A549 (cell line): ENCODE measurements around the gene PDLIM3. TPM values are rescaled to one million over a fixed set of nuclear protein-coding genes. Genes with fewer than 3 reads are reported as not detected.

ENCODE experiments used
- ATAC-seq, 2 experiments: fragments of 200-7000 bp in 1 of 2; fragments of >200 bp in 1 of 2; cut with Nextera tagmentation in 1 of 2; cut with Tn5 transposase in 1 of 2; 3 replicates each; pipeline versions ENCODE4 v1.8.0 to v1.9.1; 2018 to 2020; ENCODE audit warnings: mild to moderate bottlenecking in 1 of 2, moderate library complexity in 1 of 2
- CTCF ChIA-PET: fragments of 300-600 bp; sonication (Branson Sonifier 250); formaldehyde crosslinking; extraction: SDS; loops from one replicate; lab custom pipeline; 2021; ENCODE audit warnings: antibody characterized with exemption, inconsistent platforms; lab: Yijun Ruan, JAX
- POLR2A ChIA-PET: fragments of 350-600 bp; formaldehyde crosslinking; extraction: SDS; loops from one replicate; lab custom pipeline; 2021; ENCODE audit warnings: antibody characterized with exemption, inconsistent platforms; lab: Yijun Ruan, JAX
- DNase-seq, 2 experiments: peaks; one replicate each; pipeline versions ENCODE4 v3.0.0 to v3.0.0-alpha.2; 2011 to 2016; ENCODE audit warnings: low read depth in 1 of 2, low spot score in 1 of 2
- FAIRE-seq: peaks from 2 replicates; lab custom pipeline; 2011; peaks lifted over from hg19 to GRCh38; lab: Jason Lieb, UNC
- H3K27ac ChIP-seq, 2 experiments: fragments of >200 bp; sonication (Bioruptor Twin); formaldehyde crosslinking; 3 replicates each; pipeline ENCODE4 v1.5.1; 2016 to 2017
- H3K4me1 ChIP-seq: fragments of >200 bp; sonication (Bioruptor Twin); formaldehyde crosslinking; 3 replicates; pipeline ENCODE4 v1.6.1; 2016
- H3K4me2 ChIP-seq: fragments of >200 bp; sonication (Bioruptor Twin); formaldehyde crosslinking; 3 replicates; pipeline ENCODE4 v1.6.1; 2016
- H3K4me3 ChIP-seq: fragments of >200 bp; sonication (Bioruptor Twin); formaldehyde crosslinking; 3 replicates; pipeline ENCODE4 v1.5.1; 2016
- H3K9me3 ChIP-seq: fragments of >200 bp; sonication (Bioruptor Twin); formaldehyde crosslinking; 3 replicates; pipeline ENCODE4 v1.6.1; 2016
- CBX8 ChIP-seq: fragments of 200-600 bp; sonication (generic); IDR thresholded peaks from 2 replicates; pipeline ENCODE4 v1.6.1; 2016
- CHD2 ChIP-seq: fragments of 150-350 bp; IDR thresholded peaks from 2 replicates; pipeline ENCODE4 v1.6.1; 2014; ENCODE audit warnings: low read length; ENCODE audit not compliant: partially characterized antibody
- E2F6 ChIP-seq: IDR thresholded peaks from 2 replicates; pipeline ENCODE4 v1.6.1; 2012; ENCODE audit warnings: low read depth, borderline replicate concordance
- ELK1 ChIP-seq: fragments of 150-350 bp; IDR thresholded peaks from 2 replicates; pipeline ENCODE4 v1.6.1; 2014; ENCODE audit warnings: low read depth, mild to moderate bottlenecking, low read length
- EP300 ChIP-seq, 2 experiments: fragments of >200 bp; sonication (Bioruptor Twin); formaldehyde crosslinking; IDR thresholded peaks; 2 replicates in 1 of 2; 3 replicates in 1 of 2; pipeline ENCODE4 v1.6.1; 2016 to 2017
- ESRRA ChIP-seq: fragments of 150-350 bp; IDR thresholded peaks from 2 replicates; pipeline ENCODE4 v1.6.1; 2014; ENCODE audit warnings: mild to moderate bottlenecking, low read length, borderline replicate concordance
- FOSL2 ChIP-seq, 2 experiments: fragments of 450-650 bp in 1 of 2; fragments of >200 bp in 1 of 2; sonication (Bioruptor Twin) in 1 of 2; formaldehyde crosslinking; IDR thresholded peaks; 2 replicates each; pipeline versions ENCODE4 v1.5.0 to v1.6.1; 2016 to 2020; ENCODE audit warnings: mild to moderate bottlenecking in 1 of 2, moderate library complexity in 1 of 2
- HES2 ChIP-seq: fragments of >200 bp; sonication (Bioruptor Twin); formaldehyde crosslinking; IDR thresholded peaks from 2 replicates; pipeline ENCODE4 v1.6.1; 2016
- JUN ChIP-seq, 2 experiments: fragments of >200 bp; sonication (Bioruptor Twin); formaldehyde crosslinking; IDR thresholded peaks; 2 replicates in 1 of 2; 3 replicates in 1 of 2; pipeline ENCODE4 v1.6.1; 2016 to 2017
- MYC ChIP-seq: IDR thresholded peaks from 2 replicates; pipeline ENCODE4 v1.6.1; 2012; ENCODE audit warnings: mild to moderate bottlenecking, inconsistent platforms, low read length, improper control_type of control experiment, borderline replicate concordance
- POLR2AphosphoS2 ChIP-seq: conservative IDR thresholded peaks from 2 replicates; pipeline ENCODE4 v1.6.1; 2012; ENCODE audit warnings: low read length, improper control_type of control experiment, inconsistent platforms
- ZFP36 ChIP-seq: fragments of 450-650 bp; IDR thresholded peaks from 2 replicates; pipeline ENCODE4 v1.6.1; 2014; ENCODE audit warnings: borderline replicate concordance; ENCODE audit not compliant: partially characterized antibody
- WGBS: methylation state at CpG from one replicate; pipeline ENCODE4 v1.1.6; 2017; ENCODE audit errors: missing lambda C conversion rate; 5-methylcytosine and 5-hydroxymethylcytosine counted together
- polyA minus RNA-seq: library from RNA; depleted of rRNA, polyadenylated mRNA; stranded (reverse); fragments of >200 nt; gene quantifications from 2 replicates; pipeline ENCODE4 v1.2.3, GENCODE V29; 2011; rRNA and poly(A)+ RNA removed
- polyA plus RNA-seq, 4 experiments: library from polyadenylated mRNA; depleted of rRNA in 3 of 4; stranded (reverse); fragments of >200 nt; fragmentation: RNase III in 1 of 4; extraction: RNeasy Plus Mini Kit Qiagen cat#74134 plus additional on column Dnase treatment in 1 of 4; gene quantifications; 2 replicates in 3 of 4; 3 replicates in 1 of 4; pipeline ENCODE4 v1.2.3, GENCODE V29; 2011 to 2017
- TF ChIP-seq, protein P1 (sequence below): IDR thresholded peaks from 2 replicates; pipeline ENCODE4 v1.6.1; 2012

PDLIM3 gene
- polyA plus RNA-seq (2011; rRNA removed) (0.37 and 0.48 TPM in 2 replicates), polyA plus RNA-seq (2017; fragmentation: RNase III; extraction: RNeasy Plus Mini Kit Qiagen cat#74134 plus additional on column Dnase treatment) (0.12 to 0.18 TPM in 2 of 3 replicates, not detected in the other), polyA minus RNA-seq (0.70 and 1.7 TPM in 2 replicates)
- polyA plus RNA-seq (2012; cell fraction: cytosol; rRNA removed), result 0.54 and 0.61 TPM in 2 replicates
- polyA plus RNA-seq (2012; cell fraction: nucleus; rRNA removed), result 0.62 and 0.90 TPM in 2 replicates

DNA sequence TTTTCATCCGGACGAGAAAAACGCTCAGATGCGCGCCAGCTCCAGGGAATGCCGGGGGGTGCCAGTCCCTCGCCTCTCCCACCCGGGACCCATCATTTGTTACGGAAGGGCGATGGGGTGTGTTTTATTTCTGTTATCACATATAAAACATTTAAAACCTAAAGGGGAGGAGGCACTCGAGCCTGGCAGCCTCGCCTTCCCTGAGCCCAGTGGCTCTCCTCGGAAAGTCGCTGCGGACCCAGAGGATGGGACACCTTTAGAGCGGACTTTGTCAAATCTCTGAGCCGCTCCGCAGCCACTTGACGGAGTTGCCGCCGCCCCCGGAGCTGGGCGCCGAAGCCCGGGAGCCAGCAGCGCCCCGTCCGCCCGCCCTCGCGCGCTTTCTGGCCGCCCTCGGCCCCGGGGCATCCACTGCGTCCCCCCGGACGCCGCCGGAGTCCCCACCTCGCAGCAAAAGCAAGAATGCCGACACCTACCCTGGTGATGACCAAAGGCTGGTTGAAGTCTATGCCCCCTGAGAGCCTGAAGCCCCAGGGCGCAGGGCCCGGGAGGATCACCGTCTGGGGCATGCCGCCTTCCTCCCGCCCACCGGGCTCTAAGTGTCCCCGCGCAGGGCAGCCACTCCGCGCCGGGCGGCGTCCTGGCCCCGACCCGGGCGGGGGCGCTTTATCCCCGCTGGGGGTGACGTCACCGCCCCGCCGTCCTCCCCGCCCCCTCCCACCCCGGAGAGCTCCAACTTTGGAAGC, at the start of gene PDLIM3:
PDLIM3 (minus strand) TSS at position 642 of the 746 bp plus-strand sequence; CDS start at position 569, 73 bp downstream.
- peak within 1 kb of the TSS; percentile 49 for H3K4me3 ChIP-seq
- FAIRE-seq (no peak), DNase-seq (peak in 1 of 2 experiments; percentile 21), ATAC-seq (peak; percentile 62 to 72)
- ChIA-PET CTCF (interaction anchor here (0.9 kb wide), 1 partner anchor 29 kb away, joined by 3 read pairs; no protein-coding TSS in a partner anchor), POLR2A (interaction anchor here (0.5 to 0.9 kb wide), 4 partner anchors 12 to 156 kb away, joined by 3 to 7 read pairs (median 3); partner anchors contain the start of gene CCDC110)
- no peaks in the 10 kb centered on the region for H3K4me1 ChIP-seq
- 0% methylated on average over 2 of the region's 66 CpGs for WGBS
- peak within 1 kb of the TSS in 1 of 2 experiments; percentile 44; a peak in 2 of 6 replicates for H3K27ac ChIP-seq
- peak; percentile 81; the same call in 1 of the 2 replicates for TF ChIP-seq CBX8
- TF ChIP-seq ZFP36, result no peak
- no peaks in the 10 kb centered on the region for H3K9me3 ChIP-seq
- peak within 1 kb of the TSS; percentile 99 for H3K4me2 ChIP-seq

- no peak for ATAC-seq
- DNase-seq, result no peak
- 94% methylated on average over 1 of the region's 1 CpG for WGBS
- POLR2A ChIA-PET, result no interaction called here
- no peak overlapping the region for H3K4me3 ChIP-seq
- H3K9me3 ChIP-seq, result no peaks in the 10 kb centered on the region
- no peak for FAIRE-seq
- H3K4me1 ChIP-seq, result no peaks in the 10 kb centered on the region
- no peak overlapping the region for H3K27ac ChIP-seq
- no peak overlapping the region for H3K4me2 ChIP-seq
- CTCF ChIA-PET, result interaction anchor here (2.5 to 2.7 kb wide), 2 partner anchors 10 to 13 kb away, joined by 8 to 16 read pairs; no protein-coding TSS in a partner anchor
- TF ChIP-seq E2F6, result no peak
- no peak for TF ChIP-seq EP300 (IDR thresholded peaks at IDR 0.05)
- TF ChIP-seq JUN (IDR thresholded peaks at IDR 0.05), result no peak
- no peak for TF ChIP-seq CHD2
- TF ChIP-seq, protein P1, sequence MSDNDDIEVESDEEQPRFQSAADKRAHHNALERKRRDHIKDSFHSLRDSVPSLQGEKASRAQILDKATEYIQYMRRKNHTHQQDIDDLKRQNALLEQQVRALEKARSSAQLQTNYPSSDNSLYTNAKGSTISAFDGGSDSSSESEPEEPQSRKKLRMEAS, result no peak
- TF ChIP-seq ELK1, result no peak
- no peak for TF ChIP-seq ESRRA
- TF ChIP-seq CBX8, result no peak
- no peak for TF ChIP-seq HES2
- no peak for TF ChIP-seq MYC
- TF ChIP-seq POLR2AphosphoS2, result no peak
Observed at GRCh38 chr4:185583813-185584212, 48.5 kb upstream of the PDLIM3 start.

- ChIA-PET POLR2A (no interaction called here), CTCF (interaction anchor here (2.5 kb wide), 1 partner anchor 11 kb away, joined by 8 read pairs; no protein-coding TSS in a partner anchor)
- Histone ChIP-seq H3K4me3 (no peak overlapping the region), H3K9me3 (no peaks in the 10 kb centered on the region), H3K4me2 (no peak overlapping the region), H3K4me1 (no peaks in the 10 kb centered on the region), H3K27ac (no peak overlapping the region)
- TF ChIP-seq FOSL2 (IDR thresholded peaks at IDR 0.05), result no peak
- TF ChIP-seq FOSL2 (CRISPR knock-in tag; IDR thresholded peaks at IDR 0.05), result no peak
- FAIRE-seq, result no peak
- 63% methylated on average over 7 of the region's 7 CpGs for WGBS
- no peak for ATAC-seq
- no peak for DNase-seq
Observed at GRCh38 chr4:185582651-185583400, 47.5 kb upstream of the PDLIM3 start.
